Osteoblast (primary cell): Measurements from ENCODE around the gene GALE. TPM values are rescaled to one million over a fixed set of nuclear protein-coding genes. Genes with fewer than 3 reads are reported as not detected.

Experiments
- DNase-seq: peaks from one replicate; pipeline ENCODE4 v3.0.0; 2011; ENCODE audit warnings: low spot score, mixed read lengths; ENCODE audit not compliant: insufficient read length; ENCODE audit errors: missing footprints
- H2AFZ ChIP-seq: 2 replicates; pipeline ENCODE4 v1.6.0; 2011; ENCODE audit warnings: mild to moderate bottlenecking, low read length
- H3K27ac ChIP-seq: 2 replicates; pipeline ENCODE4 v1.5.1; 2011; ENCODE audit warnings: mild to moderate bottlenecking, low read depth, low read length, moderate library complexity
- H3K27me3 ChIP-seq: 2 replicates; pipeline ENCODE4 v1.6.0; 2012; ENCODE audit warnings: mild to moderate bottlenecking, control low read depth, inconsistent platforms, low read length, moderate library complexity; ENCODE audit not compliant: insufficient read depth
- H3K36me3 ChIP-seq: 2 replicates; pipeline ENCODE4 v1.5.1; 2011; ENCODE audit warnings: mild to moderate bottlenecking, low read length, control low read depth, moderate library complexity; ENCODE audit not compliant: insufficient read depth
- H3K4me1 ChIP-seq: 2 replicates; pipeline ENCODE4 v1.5.1; 2011; ENCODE audit warnings: mild to moderate bottlenecking, low read length, control low read depth, moderate library complexity; ENCODE audit not compliant: insufficient read depth
- H3K4me2 ChIP-seq: 2 replicates; pipeline ENCODE4 v1.6.0; 2011; ENCODE audit warnings: mild to moderate bottlenecking, low read length; ENCODE audit not compliant: insufficient read depth
- H3K4me3 ChIP-seq: fragments of 200-600 bp; sonication (generic); 3 replicates; pipeline ENCODE4 v1.5.1; 2012; ENCODE audit warnings: mild to moderate bottlenecking, low read length, inconsistent platforms; ENCODE audit not compliant: insufficient read depth
- H3K79me2 ChIP-seq: 2 replicates; pipeline ENCODE4 v1.6.0; 2012; ENCODE audit warnings: mild to moderate bottlenecking, low read length, control low read depth, inconsistent platforms; ENCODE audit not compliant: insufficient read depth
- H3K9me3 ChIP-seq: 2 replicates; pipeline ENCODE4 v1.5.1; 2011; ENCODE audit warnings: low read depth, low read length, control low read depth
- H4K20me1 ChIP-seq: 2 replicates; pipeline ENCODE4 v1.6.0; 2012; ENCODE audit warnings: mild to moderate bottlenecking, low read length, control low read depth; ENCODE audit not compliant: insufficient read depth
- total RNA-seq: library from RNA; depleted of rRNA; stranded (reverse); fragments of >200 nt; gene quantifications from 2 replicates; pipeline ENCODE4 v1.2.3, GENCODE V29; 2012
- TF ChIP-seq, protein P1 (sequence below): IDR thresholded peaks from 2 replicates; pipeline ENCODE4 v1.5.1; 2011; ENCODE audit warnings: mild to moderate bottlenecking, low read depth, low read length, moderate library complexity; ENCODE audit errors: extremely low read depth

GALE gene
- total RNA-seq, 1 donor: 13.4 TPM

DNA sequence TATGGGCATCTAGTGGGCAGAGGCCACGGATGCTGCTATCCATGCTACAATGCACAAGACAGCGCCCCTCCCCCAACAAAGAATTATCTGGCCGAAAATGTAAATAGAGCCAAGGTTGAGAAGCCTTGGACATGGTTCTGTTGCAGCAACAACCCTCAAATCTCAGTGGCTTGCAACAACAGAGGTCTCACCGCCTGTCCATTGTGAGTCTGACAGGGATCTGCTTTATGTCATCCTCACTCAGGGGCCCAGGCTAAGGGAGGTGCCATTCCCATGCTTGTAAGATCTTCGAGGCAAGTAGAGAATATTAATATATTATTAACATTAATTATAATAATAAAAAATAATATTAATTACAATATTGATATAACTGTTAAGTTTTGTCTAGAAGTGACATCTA, 31.8 kb downstream of the GALE start:
- TF ChIP-seq, protein P1, sequence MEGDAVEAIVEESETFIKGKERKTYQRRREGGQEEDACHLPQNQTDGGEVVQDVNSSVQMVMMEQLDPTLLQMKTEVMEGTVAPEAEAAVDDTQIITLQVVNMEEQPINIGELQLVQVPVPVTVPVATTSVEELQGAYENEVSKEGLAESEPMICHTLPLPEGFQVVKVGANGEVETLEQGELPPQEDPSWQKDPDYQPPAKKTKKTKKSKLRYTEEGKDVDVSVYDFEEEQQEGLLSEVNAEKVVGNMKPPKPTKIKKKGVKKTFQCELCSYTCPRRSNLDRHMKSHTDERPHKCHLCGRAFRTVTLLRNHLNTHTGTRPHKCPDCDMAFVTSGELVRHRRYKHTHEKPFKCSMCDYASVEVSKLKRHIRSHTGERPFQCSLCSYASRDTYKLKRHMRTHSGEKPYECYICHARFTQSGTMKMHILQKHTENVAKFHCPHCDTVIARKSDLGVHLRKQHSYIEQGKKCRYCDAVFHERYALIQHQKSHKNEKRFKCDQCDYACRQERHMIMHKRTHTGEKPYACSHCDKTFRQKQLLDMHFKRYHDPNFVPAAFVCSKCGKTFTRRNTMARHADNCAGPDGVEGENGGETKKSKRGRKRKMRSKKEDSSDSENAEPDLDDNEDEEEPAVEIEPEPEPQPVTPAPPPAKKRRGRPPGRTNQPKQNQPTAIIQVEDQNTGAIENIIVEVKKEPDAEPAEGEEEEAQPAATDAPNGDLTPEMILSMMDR: no peak
- Histone ChIP-seq H2AFZ (no peak overlapping the region), H3K36me3 (peaks cover 15% of the 10 kb centered on the region), H3K4me2 (no peak overlapping the region), H3K4me1 (no peaks in the 10 kb centered on the region), H4K20me1 (peaks cover 4% of the 10 kb centered on the region), H3K9me3 (no peaks in the 10 kb centered on the region), H3K79me2 (peaks cover 6% of the 10 kb centered on the region), H3K27me3 (no peaks in the 10 kb centered on the region), H3K4me3 (no peak overlapping the region), H3K27ac (no peak overlapping the region)
- no peak for DNase-seq

DNA sequence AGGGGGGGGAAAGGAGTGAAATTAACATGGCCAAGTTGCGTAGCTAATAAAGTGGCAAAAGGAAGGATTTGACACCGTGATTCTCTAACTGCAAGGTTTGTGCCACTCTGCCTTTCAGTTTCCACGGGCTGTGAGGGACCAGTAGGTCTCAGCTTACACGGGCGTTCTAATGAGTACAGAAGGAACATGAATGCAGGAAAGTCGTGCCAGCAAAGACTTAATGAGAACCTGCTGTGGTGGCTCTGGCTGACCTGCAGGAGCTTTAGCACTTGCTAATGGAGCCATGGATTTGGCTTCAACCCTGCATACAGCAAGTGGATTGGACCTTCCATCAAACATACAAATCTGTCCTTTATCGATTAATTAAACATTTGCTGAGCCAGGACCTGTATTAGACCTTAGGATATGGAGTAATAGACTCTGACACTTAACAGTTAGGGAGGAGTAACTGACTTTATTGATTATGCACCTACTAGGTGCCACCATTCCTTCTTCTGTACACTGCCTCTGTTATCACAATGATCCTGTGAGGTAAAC, 37.4 kb downstream of the GALE start:
- H3K79me2 ChIP-seq: peaks cover 34% of the 10 kb centered on the region
- TF ChIP-seq, protein P1: no peak
- H3K36me3 ChIP-seq: peaks cover 54% of the 10 kb centered on the region
- no peak overlapping the region for H3K4me2 ChIP-seq
- no peak overlapping the region for H3K4me3 ChIP-seq
- H4K20me1 ChIP-seq: peaks cover 46% of the 10 kb centered on the region
- no peak overlapping the region for H2AFZ ChIP-seq
- H3K4me1 ChIP-seq: peaks cover 8% of the 10 kb centered on the region
- no peak overlapping the region for H3K27ac ChIP-seq
- DNase-seq: no peak
- no peaks in the 10 kb centered on the region for H3K27me3 ChIP-seq
- no peaks in the 10 kb centered on the region for H3K9me3 ChIP-seq

DNA sequence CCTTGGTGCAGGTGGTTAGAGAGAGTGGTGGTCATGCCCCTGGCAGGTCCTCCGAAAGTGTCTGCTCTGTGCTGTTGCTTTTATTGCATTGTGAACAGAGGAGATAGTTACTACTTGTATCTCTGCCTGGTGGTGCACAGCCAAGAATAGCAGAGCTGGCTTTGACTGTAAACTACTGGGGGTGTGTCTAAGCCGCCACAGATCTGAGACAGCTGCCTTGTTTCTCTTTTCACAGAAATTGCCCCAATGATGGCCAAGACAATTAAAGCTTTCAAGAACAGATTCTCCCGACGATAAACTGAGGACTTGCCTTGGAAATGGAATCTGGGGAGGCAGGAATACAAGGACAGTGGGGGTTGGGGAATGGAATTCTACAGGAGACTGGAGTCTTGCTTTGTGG, 41.3 kb downstream of the GALE start:
- peak; percentile 76 for DNase-seq
- Histone ChIP-seq H3K36me3 (peaks cover 78% of the 10 kb centered on the region), H3K4me1 (peaks cover 16% of the 10 kb centered on the region), H4K20me1 (peaks cover 59% of the 10 kb centered on the region), H3K79me2 (peaks cover 42% of the 10 kb centered on the region), H3K9me3 (no peaks in the 10 kb centered on the region), H3K27ac (no peak overlapping the region), H3K27me3 (no peaks in the 10 kb centered on the region), H2AFZ (no peak overlapping the region), H3K4me3 (no peak overlapping the region), H3K4me2 (no peak overlapping the region)
- TF ChIP-seq, protein P1: no peak

DNA sequence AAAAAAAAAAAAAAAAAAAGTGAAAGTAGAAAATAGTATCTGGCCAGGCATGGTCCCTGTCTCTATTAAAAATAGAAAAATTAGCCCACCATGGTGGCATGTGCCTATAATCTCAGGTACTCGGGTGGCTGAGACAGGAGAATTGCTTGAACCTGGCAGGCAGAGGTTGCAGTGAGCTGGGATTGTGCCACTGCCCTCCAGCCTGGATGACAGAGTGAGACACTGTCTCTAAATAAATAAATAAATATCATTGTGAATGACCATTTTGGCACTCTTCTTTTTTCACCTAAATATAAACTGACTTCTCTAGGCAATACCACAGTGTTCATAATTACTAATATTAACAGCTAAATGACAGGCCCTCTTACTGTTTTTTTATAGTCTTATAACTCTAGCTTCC, 42.7 kb downstream of the GALE start:
- peaks cover 63% of the 10 kb centered on the region for H4K20me1 ChIP-seq

More for the DNA sequence above, 42.7 kb downstream of the GALE start:
- Histone ChIP-seq H3K27me3 (no peaks in the 10 kb centered on the region), H2AFZ (no peak overlapping the region), H3K27ac (no peak overlapping the region), H3K79me2 (peaks cover 52% of the 10 kb centered on the region), H3K9me3 (no peaks in the 10 kb centered on the region), H3K4me1 (peaks cover 16% of the 10 kb centered on the region), H3K36me3 (peaks cover 83% of the 10 kb centered on the region), H3K4me3 (no peak overlapping the region), H3K4me2 (no peak overlapping the region)
- no peak for DNase-seq
- TF ChIP-seq, protein P1: no peak
